IPS-20b (cell line): ENCODE measurements around the gene GCH1.
"Not testable (repeated sequence)": the region's sequence is repeated elsewhere in the genome, so short reads cannot be mapped to it uniquely, and the experiment has no call there.

ENCODE experiments used
- H3K27ac ChIP-seq: one replicate; pipeline ENCODE4 v1.5.1; 2013; ENCODE audit warnings: low read length
- H3K27me3 ChIP-seq: 2 replicates; pipeline ENCODE4 v1.6.1; 2013; ENCODE audit warnings: mild to moderate bottlenecking, low read length, inconsistent platforms; ENCODE audit not compliant: insufficient read depth
- H3K36me3 ChIP-seq: 2 replicates; pipeline ENCODE4 v1.6.1; 2013; ENCODE audit warnings: low read depth, mild to moderate bottlenecking, inconsistent platforms, low read length, moderate library complexity; ENCODE audit not compliant: insufficient read depth
- H3K4me1 ChIP-seq: 2 replicates; pipeline ENCODE4 v1.6.1; 2013; ENCODE audit warnings: mild to moderate bottlenecking, control low read depth, inconsistent platforms, low read length, moderate library complexity; ENCODE audit not compliant: insufficient read depth
- H3K4me3 ChIP-seq: 2 replicates; pipeline ENCODE4 v1.5.1; 2013; ENCODE audit warnings: mild to moderate bottlenecking, low read length, inconsistent platforms
- H3K9ac ChIP-seq: 2 replicates; pipeline ENCODE4 v1.6.1; 2013; ENCODE audit warnings: low read depth, mild to moderate bottlenecking, inconsistent platforms, low read length, moderate library complexity
- H3K9me3 ChIP-seq: 2 replicates; pipeline ENCODE4 v1.6.1; 2013; ENCODE audit warnings: mild to moderate bottlenecking, low read depth, low read length, inconsistent platforms; ENCODE audit not compliant: insufficient read depth

Gene GCH1

DNA sequence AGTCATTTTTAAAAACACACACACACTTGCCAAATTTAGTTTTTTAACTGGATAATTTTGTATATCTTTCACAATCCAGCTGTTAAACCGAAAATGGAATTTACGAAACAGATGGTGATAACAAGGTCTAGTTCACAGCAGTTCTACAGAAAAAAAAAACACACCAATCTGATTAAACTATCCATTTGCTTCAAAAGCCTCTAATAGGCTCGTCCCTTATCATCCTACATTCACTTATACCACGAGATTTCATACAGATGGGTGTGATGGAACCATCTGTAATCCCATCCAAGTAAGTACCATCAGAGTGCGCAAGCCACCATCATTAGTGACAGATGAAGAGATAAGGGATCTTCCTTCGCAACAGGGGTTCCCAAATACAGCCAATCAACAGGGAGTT is 20.1 kb downstream of the GCH1 start:
- Histone ChIP-seq H3K4me1 (peaks cover 4% of the 10 kb centered on the region; the same call in 1 of the 2 replicates), H3K4me3 (no peak overlapping the region), H3K9ac (no peak overlapping the region), H3K9me3 (no peaks in the 10 kb centered on the region), H3K27me3 (no peaks in the 10 kb centered on the region), H3K36me3 (no peaks in the 10 kb centered on the region), H3K27ac (no peak overlapping the region)

GRCh38 chr14:54881761-54882401 is 20.7 kb downstream of the GCH1 start:
- Histone ChIP-seq H3K9me3 (no peaks in the 10 kb centered on the region), H3K27me3 (no peaks in the 10 kb centered on the region), H3K4me3 (no peak overlapping the region), H3K4me1 (peaks cover 4% of the 10 kb centered on the region; the same call in 1 of the 2 replicates), H3K36me3 (no peaks in the 10 kb centered on the region), H3K9ac (no peak overlapping the region), H3K27ac (no peak overlapping the region)

- Histone ChIP-seq H3K9ac (no peak overlapping the region), H3K27me3 (no peaks in the 10 kb centered on the region), H3K4me3 (no peak overlapping the region), H3K9me3 (no peaks in the 10 kb centered on the region), H3K27ac (no peak overlapping the region), H3K36me3 (no peaks in the 10 kb centered on the region), H3K4me1 (peaks cover 4% of the 10 kb centered on the region; the same call in 1 of the 2 replicates)
Measured at GRCh38 chr14:54881235-54881760, 21.3 kb downstream of the GCH1 start.

DNA sequence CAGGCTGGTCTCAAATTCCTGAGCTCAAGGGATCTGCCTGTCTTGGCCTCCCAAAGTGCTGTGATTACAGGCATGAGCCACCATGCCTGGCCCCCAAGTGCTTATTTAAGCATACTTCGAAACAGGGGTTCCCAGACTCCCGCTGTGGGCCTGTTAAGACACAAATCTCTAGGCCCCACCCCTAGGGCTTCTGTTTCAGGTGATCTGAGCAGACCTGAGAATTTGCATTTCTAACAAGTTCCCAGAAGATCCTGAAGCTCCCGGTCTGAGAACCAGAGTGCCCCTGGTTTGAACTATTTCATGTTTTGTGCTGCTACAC is 25.0 kb downstream of the GCH1 start:
- peaks cover 4% of the 10 kb centered on the region; the same call in 1 of the 2 replicates for H3K4me1 ChIP-seq
- no peak overlapping the region for H3K4me3 ChIP-seq
- no peaks in the 10 kb centered on the region for H3K36me3 ChIP-seq
- no peaks in the 10 kb centered on the region for H3K27me3 ChIP-seq
- no peak overlapping the region for H3K9ac ChIP-seq
- no peak overlapping the region for H3K27ac ChIP-seq
- H3K9me3 ChIP-seq: no peaks in the 10 kb centered on the region

DNA sequence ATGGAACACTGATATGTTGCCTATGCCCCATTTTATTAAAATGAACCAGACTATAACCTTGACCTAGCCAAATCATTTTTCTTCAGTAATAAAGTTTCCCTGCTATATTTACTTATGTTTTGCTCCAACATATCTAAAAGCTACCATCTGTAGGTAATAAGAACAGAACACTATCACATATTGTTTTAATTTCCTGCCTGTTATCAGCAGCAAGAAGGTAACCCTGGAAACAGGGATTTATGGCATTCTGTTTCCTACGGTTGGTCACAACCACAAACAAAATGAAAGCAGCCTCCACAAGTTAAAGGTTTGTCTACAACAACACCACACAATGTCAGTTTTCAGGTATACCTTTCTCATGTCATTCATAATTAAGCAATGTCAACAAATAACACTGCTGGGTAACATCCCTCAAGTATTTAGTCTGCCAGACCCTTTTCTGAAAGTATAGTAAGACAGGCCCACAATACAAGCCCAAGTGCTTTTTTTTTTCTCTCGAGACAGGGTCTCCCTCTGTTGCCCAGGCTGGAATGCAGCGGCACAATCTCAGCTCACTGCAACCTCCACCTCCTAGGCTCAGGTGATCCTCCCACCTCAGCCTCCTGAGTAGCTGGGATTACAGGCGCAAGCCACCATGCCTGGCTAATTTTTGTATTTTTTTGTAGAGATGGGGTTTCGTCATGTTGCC is 25.5 kb downstream of the GCH1 start:
- Histone ChIP-seq H3K27me3 (no peaks in the 10 kb centered on the region), H3K9me3 (no peaks in the 10 kb centered on the region), H3K4me3 (no peak overlapping the region), H3K36me3 (no peaks in the 10 kb centered on the region), H3K27ac (no peak overlapping the region), H3K9ac (no peak overlapping the region), H3K4me1 (peaks cover 4% of the 10 kb centered on the region; the same call in 1 of the 2 replicates)

DNA sequence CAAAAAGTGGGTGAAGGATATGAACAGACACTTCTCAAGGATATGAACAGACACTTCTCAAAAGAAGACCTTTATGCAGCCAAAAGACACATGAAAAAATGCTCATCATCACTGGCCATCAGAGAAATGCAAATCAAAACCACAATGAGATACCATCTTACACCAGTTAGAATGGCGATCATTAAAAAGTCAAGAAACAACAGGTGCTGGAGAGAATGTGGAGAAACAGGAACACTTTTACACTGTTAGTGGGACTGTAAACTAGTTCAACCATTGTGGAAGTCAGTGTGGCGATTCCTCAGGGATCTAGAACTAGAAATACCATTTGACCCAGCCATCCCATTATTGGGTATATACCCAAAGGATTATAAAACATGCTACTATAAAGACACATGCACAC is 27.0 kb downstream of the GCH1 start:
- H3K4me3 ChIP-seq, H3K9me3 ChIP-seq, H3K27me3 ChIP-seq, H3K9ac ChIP-seq, H3K36me3 ChIP-seq, H3K4me1 ChIP-seq, H3K27ac ChIP-seq: not testable (repeated sequence)

DNA sequence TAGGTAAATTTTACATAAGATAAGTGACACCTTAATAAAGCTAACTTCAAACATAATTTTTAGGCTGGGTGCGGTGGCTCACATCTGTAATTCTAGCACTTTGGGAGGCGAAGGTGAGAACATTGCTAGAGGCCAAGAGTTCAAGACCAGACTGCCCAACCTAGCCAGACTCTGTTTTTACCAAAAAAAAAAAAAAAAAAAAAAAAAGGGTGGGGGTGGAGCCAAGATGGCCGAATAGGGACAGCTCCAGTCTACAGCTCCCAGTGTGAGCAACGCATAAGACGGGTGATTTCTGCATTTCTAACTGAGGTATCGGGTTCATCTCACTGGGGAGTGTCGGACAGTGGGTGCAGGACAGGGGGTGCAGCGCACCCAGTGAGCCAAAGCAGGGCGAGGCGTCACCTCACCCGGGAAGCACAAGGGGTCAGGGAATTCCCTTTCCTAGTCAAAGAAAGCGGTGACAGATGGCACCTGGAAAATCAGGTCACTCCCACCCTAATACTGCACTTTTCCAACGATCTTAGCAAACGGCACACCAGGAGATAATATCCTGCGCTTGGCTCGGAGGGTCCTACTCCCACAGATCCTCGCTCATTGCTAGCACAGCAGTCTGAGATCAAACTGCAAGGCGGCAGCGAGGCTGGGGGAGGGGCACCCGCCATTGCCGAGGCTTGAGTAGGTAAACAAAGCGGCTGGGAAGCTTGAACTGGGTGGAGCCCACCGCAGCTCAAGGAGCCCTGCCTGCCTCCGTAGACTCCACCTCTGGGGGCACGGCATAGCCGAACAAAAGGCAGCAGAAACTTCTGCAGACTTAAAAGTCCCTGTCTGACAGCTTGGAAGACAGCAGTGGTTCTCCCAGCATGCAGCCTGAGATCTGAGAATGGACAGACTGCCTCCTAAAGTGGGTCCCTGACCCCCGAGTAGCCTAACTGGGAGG is 32.2 kb downstream of the GCH1 start:
- H3K9ac ChIP-seq: peak overlapping the region; percentile 83; the same call in 1 of the 2 replicates
- H3K4me1 ChIP-seq, H3K9me3 ChIP-seq, H3K36me3 ChIP-seq, H3K27me3 ChIP-seq, H3K27ac ChIP-seq: not testable (repeated sequence)
- peak overlapping the region; percentile 74 for H3K4me3 ChIP-seq

DNA sequence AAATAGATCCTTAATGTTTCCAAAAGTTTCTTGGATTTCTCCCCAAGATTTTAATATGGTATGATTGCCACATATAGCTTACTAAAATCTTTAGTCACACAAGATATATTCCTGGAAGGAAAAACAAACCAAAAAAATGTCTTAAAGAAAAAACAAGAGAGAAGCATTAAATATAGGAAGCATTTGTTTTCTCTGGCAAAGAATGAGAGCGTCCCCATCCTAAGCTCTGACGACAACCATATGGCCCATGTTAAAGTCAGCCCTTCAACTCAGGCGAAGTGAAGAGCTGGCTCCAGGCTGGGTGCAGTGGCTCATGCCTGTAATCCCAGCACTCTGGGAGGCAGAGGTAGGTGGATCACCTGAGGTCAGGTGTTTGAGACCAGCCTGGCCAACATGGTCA is 35.6 kb downstream of the GCH1 start:
- Histone ChIP-seq H3K4me1 (peaks cover 3% of the 10 kb centered on the region; the same call in 1 of the 2 replicates), H3K36me3 (no peaks in the 10 kb centered on the region)

DNA sequence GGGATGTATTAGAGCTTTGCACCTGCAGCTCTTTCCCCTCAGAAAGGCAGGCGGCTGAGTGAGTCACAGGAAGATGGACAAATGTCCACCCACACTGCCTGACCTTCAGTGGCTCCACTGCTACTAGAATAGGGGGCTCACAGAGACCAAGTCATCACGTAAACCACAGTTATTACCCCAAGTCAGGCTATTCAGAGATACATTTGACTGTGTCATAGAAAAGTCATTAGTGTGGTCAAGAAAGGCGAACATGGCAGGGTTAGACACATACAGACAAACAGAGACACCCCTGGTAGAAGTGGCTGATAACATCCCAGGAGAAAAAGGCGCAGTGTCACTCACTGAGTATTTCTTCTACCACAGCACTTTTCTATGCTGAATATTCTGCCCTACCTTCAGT is 36.0 kb downstream of the GCH1 start:
- no peaks in the 10 kb centered on the region for H3K36me3 ChIP-seq
- no peaks in the 10 kb centered on the region for H3K9me3 ChIP-seq
- no peaks in the 10 kb centered on the region for H3K27me3 ChIP-seq
- H3K9ac ChIP-seq: no peak overlapping the region
- no peak overlapping the region for H3K4me3 ChIP-seq
- H3K27ac ChIP-seq: no peak overlapping the region
- H3K4me1 ChIP-seq: peaks cover 3% of the 10 kb centered on the region; the same call in 1 of the 2 replicates

More for the DNA sequence above, 35.6 kb downstream of the GCH1 start:
- H3K9me3 ChIP-seq: no peaks in the 10 kb centered on the region
- no peak overlapping the region for H3K4me3 ChIP-seq
- H3K27me3 ChIP-seq: no peaks in the 10 kb centered on the region
- H3K27ac ChIP-seq: no peak overlapping the region
- H3K9ac ChIP-seq: no peak overlapping the region

- peaks cover 3% of the 10 kb centered on the region; the same call in 1 of the 2 replicates for H3K4me1 ChIP-seq
- no peak overlapping the region for H3K27ac ChIP-seq
- H3K36me3 ChIP-seq: no peaks in the 10 kb centered on the region
- no peaks in the 10 kb centered on the region for H3K27me3 ChIP-seq
- H3K9ac ChIP-seq: no peak overlapping the region
- no peak overlapping the region for H3K4me3 ChIP-seq
- H3K9me3 ChIP-seq: no peaks in the 10 kb centered on the region
Measured at GRCh38 chr14:54864526-54864925, 38.1 kb downstream of the GCH1 start.

DNA sequence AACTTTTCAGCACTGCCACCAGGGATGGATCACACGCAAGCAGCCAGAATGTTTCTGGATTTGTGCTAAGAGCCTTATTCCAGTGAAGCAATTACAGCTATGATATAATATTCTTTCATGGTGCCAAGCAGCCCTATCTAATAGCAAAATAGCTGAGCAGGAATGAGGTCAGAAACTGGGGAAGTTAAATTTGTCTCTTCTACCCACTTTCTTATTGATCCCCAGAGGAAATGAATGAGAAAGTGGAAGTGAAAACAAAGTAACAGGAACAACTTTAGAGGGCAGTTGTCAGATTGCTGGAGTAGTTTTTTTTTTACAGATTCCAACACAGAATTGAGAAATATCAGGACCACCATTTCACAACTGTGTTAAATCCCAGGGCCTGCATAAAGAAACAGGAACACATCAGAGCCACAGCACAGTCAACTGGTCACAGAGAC is 44.8 kb downstream of the GCH1 start:
- H3K27ac ChIP-seq: no peak overlapping the region
- peaks cover 13% of the 10 kb centered on the region; the same call in 1 of the 2 replicates for H3K4me1 ChIP-seq
- no peak overlapping the region for H3K4me3 ChIP-seq
- no peak overlapping the region for H3K9ac ChIP-seq
- H3K9me3 ChIP-seq: no peaks in the 10 kb centered on the region
- no peaks in the 10 kb centered on the region for H3K36me3 ChIP-seq
- no peaks in the 10 kb centered on the region for H3K27me3 ChIP-seq
